Measurements from ENCODE around the gene CABLES2.
"Not testable (repeated sequence)": the region's sequence is repeated elsewhere in the genome, so short reads cannot be mapped to it uniquely, and the experiment has no call there.

CABLES2 gene

DNA sequence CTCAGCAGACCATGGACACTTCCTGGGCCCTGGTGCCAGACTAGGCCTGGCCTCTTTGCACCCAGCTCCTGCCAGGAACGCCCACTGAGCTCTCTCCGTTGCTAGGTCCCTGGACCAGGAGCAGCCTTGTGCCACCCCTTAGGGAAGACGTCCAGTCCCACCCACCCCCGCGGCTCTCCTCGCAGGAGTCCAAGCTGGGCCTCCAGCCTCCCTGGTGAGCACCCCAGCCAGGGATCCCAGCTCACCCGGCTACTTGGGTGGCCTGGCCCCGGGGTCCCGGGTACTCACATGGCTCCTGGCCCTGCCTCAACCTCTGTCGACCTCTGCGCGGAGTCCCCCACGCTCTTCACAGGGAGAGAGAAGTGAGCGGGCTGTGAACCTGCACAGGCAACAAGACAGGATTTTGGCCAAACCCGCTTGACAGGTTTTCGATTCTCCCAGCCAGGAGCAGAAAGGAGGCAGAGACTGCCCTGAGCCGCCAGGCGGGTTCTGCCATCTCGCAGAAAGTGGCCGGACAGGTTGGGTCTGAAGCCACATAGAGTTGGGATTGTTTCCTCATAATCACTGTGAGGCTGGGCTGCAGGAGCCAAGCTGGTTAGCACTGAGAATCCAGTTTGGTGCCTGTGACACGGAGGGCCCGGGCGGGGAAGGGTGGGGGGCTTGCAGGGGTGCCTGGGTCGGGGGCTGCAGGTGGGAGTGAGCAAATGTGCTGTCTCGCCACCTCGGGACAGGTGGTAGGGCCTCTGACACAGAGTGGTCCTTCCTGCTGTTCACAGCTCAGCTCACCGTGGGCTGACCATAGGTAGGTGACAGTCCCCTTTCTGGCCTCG lies 20.3 kb upstream of the CABLES2 start, which contains the start of gene RBBP8NL:
Gene RBBP8NL (minus strand): TSS at position 368 of the 830 bp plus-strand sequence. CDS start 7,892 bp downstream, outside the sequence.
- Histone ChIP-seq H3K27ac (no peak within 1 kb of the TSS), H3K36me3 (replicated peaks) (no peaks in the 10 kb centered on the region), H3K4me3 (ENCODE audit: low read depth, low read length) (no peak within 1 kb of the TSS), H3K27me3 (replicated peaks) (peaks cover 2% of the 10 kb centered on the region)
- no peak for TF ChIP-seq CTCF (IDR thresholded peaks at IDR 0.05; ENCODE audit: low read depth, low read length, missing control alignments)
- in situ Hi-C loops (cut with HindIII; ENCODE audit: low pct_ligation_motif_present, low sequenced_read_pairs): loop anchor here (25.0 kb wide), 1 partner anchor 110 kb away; no protein-coding TSS in a partner anchor
- no peak for DNase-seq

- DNase-seq: no peak
- peaks cover 2% of the 10 kb centered on the region for H3K27me3 ChIP-seq (replicated peaks)
- H3K4me3 ChIP-seq (ENCODE audit: low read depth, low read length): no peak overlapping the region
- in situ Hi-C loops (cut with HindIII; ENCODE audit: low pct_ligation_motif_present, low sequenced_read_pairs): loop anchor here (25.0 kb wide), 1 partner anchor 111 kb away; no protein-coding TSS in a partner anchor
- no peak overlapping the region for H3K27ac ChIP-seq
- TF ChIP-seq CTCF (IDR thresholded peaks at IDR 0.05; ENCODE audit: low read depth, low read length, missing control alignments): no peak
- no peaks in the 10 kb centered on the region for H3K36me3 ChIP-seq (replicated peaks)
These were observed 19.6 kb upstream of the CABLES2 start for GRCh38 chr20:62426699-62427131.

DNA sequence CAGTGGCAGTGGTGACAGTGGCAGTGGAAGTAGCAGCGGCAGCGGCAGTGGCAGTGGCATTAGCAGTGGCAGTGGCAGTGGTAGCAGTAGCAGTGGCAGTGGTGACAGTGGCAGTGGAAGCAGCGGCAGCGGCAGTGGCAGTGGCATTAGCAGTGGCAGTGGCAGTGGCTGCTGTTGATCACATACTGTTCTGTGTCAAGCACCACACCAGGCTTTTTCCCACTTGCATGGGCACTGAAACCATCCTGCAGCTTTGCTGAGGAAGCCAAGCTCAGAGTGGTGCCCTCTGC lies 18.9 kb upstream of the CABLES2 start:
- DNase-seq: not testable (repeated sequence)

DNA sequence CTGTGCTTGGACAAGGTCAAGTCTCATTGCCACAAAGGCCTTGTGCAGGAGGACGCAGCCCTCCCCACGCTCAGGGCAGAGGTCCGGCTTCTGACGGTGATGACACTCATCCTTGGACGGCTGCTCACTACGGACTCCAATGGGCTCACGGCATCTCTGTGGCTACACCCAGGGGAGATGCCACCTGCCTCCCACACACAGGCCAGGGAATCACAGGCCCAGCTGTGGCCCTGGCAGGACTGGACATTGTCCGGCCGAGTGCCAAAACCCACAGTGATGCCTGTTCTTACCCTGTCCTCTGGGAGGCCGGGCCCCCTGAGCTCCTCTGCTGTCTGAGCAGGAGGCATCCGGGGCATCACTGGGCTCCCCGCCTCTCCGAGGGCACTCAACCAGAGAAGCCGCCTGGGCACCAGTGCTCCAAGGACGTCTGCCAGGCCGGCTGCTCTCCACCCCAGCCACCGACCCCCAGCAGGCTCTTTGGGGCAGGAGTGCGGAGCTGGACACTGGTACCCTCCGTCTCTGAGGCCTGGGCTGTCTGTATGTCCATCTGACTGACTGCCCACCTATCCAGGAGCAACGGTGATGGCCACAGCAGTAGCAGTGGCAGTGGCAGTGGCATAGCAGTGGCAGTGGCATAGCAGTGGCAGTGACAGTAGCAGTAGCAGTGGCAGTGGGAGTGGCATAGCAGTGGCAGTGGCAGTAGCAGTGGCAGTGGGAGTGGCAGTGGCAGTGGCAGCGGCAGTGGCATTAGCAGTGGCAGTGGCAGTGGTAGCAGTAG lies 18.4 kb upstream of the CABLES2 start:
- TF ChIP-seq CTCF (IDR thresholded peaks at IDR 0.05; ENCODE audit: low read depth, low read length, missing control alignments): no peak
- Histone ChIP-seq H3K4me3 (ENCODE audit: low read depth, low read length) (no peak overlapping the region), H3K27ac (no peak overlapping the region), H3K36me3 (replicated peaks) (no peaks in the 10 kb centered on the region), H3K27me3 (replicated peaks) (peaks cover 2% of the 10 kb centered on the region)
- in situ Hi-C loops (cut with HindIII; ENCODE audit: low pct_ligation_motif_present, low sequenced_read_pairs): loop anchor here (25.0 kb wide), 1 partner anchor 112 kb away; no protein-coding TSS in a partner anchor
- no peak for DNase-seq

More for the DNA sequence above, 18.9 kb upstream of the CABLES2 start:
- not testable (repeated sequence) for H3K36me3 ChIP-seq (replicated peaks); H3K27ac ChIP-seq; H3K27me3 ChIP-seq (replicated peaks); H3K4me3 ChIP-seq (ENCODE audit: low read depth, low read length)
- in situ Hi-C loops (cut with HindIII; ENCODE audit: low pct_ligation_motif_present, low sequenced_read_pairs): loop anchor here (25.0 kb wide), 1 partner anchor 111 kb away; no protein-coding TSS in a partner anchor

DNA sequence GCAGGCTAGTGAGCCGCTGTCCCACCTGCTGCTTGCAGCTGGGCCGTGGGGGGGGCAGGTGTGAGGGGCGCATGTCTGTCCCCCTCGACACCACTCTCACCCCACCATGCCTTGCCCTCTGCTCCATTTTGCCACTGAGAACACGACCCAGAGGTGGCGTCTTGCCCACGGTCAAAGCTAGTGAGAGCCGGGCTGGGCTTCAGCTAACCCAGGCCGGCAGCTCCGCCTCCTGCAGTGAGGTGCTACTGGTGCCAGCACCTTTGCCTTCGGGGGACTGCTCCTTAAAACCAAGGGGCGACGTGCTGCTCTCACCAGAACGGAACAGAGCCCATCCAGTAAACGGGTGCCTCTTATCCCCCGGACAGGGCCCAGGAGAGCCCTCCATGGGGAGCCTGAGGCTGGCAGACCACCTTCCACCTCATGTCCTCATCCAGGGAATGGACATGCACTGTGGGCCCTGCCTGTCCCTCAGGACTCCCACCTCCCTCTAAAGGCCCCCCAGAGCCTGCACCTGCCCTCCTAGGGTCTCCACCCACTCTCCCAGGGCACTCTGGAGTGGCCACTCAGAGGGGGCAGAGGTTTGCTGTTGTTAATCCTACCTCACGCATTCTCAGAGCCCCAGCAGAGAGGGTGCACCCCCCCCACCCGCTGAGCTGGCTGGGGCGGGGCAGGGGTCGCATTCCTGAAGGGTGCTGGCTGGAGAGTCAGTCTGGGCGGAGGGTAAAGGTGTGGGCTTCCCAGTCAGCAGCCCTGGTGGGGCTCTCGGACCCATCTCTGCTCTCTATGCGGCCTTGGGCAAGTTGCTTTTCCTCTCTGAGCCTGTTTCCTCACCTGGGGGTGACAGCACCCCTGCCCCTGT lies 17.4 kb upstream of the CABLES2 start:
- Histone ChIP-seq H3K4me3 (ENCODE audit: low read depth, low read length) (no peak overlapping the region), H3K27me3 (replicated peaks) (peaks cover 2% of the 10 kb centered on the region), H3K27ac (no peak overlapping the region), H3K36me3 (replicated peaks) (no peaks in the 10 kb centered on the region)
- DNase-seq: no peak
- in situ Hi-C loops (cut with HindIII; ENCODE audit: low pct_ligation_motif_present, low sequenced_read_pairs): loop anchor here (25.0 kb wide), 1 partner anchor 113 kb away; no protein-coding TSS in a partner anchor
- TF ChIP-seq CTCF (IDR thresholded peaks at IDR 0.05; ENCODE audit: low read depth, low read length, missing control alignments): no peak
